OCI-LY7 (cell line): ENCODE data around the gene TMX4.

Experiments used
- CTCF ChIP-seq: fragments of 200-600 bp; sonication (generic); conservative IDR thresholded peaks from 2 replicates; pipeline ENCODE4 v1.5.1; 2014; ENCODE audit warnings: mild to moderate bottlenecking, antibody characterized with exemption, low read length, moderate library complexity, mixed read lengths
- EZH2phosphoT487 ChIP-seq: fragments of 200-600 bp; sonication (generic); IDR thresholded peaks from 2 replicates; pipeline ENCODE4 v1.6.1; 2018; ENCODE audit warnings: low read depth, borderline replicate concordance, mild to moderate bottlenecking, mixed run types, antibody characterized with exemption, low read length, moderate library complexity, mixed read lengths

DNA sequence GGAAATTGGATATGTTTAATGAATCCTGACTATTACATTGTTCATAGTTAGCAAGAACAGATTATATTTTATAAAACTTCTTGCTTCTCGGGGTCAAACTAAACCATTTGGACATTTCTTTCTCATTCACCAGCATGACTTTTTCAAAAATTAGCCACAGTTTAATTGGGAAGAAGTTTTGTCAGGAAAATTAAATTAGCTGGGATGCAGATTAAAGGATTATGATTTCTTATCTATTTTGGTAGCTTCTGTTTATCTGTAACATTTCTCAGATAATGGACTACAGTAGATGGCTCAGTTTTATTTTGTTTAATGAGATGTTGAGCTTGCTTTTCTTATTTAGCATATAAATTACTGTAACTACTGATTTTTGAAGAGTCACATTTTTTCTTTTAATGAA, 26.4 kb upstream of the TMX4 start:
- no peak for TF ChIP-seq CTCF
- no peak for TF ChIP-seq EZH2phosphoT487
